DMS79 (cell line): ENCODE measurements around the gene USP32.
A peak's percentile ranks its signal among the peaks of the same experiment; 100 is the strongest.
"Not testable (repeated sequence)": the region's sequence is repeated elsewhere in the genome, so short reads cannot be mapped to it uniquely, and the experiment has no call there.

Source experiments
- DNase-seq: peaks from one replicate; lab custom pipeline; 2025; lab: John Stamatoyannopoulos, UW

USP32 gene

GRCh38 chr17:60378187-60378586 lies 13.7 kb downstream of the USP32 start:
- not testable (repeated sequence) for DNase-seq

GRCh38 chr17:60372790-60373483 lies 19.0 kb downstream of the USP32 start:
- DNase-seq: no peak

GRCh38 chr17:60371818-60372510 lies 20.0 kb downstream of the USP32 start:
- DNase-seq: no peak

DNA sequence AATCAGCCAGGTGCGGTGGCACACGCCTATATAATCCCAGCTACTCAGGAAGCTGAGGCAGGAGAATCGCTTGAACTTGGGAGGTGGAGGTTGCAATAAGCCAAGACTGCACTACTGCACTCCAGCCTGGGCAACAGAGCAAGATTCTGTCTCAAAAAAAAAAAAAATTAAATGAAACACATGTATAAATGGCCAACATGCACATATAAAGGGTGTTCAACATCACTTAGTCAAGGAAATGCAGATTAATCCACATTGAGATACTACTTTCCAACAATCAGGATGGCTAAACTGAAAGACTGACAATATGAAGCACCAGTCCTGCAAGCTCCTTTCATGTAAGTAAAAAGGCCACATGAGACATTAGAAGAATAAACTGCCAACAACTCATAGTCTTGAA lies 20.5 kb downstream of the USP32 start:
- no peak for DNase-seq

DNA sequence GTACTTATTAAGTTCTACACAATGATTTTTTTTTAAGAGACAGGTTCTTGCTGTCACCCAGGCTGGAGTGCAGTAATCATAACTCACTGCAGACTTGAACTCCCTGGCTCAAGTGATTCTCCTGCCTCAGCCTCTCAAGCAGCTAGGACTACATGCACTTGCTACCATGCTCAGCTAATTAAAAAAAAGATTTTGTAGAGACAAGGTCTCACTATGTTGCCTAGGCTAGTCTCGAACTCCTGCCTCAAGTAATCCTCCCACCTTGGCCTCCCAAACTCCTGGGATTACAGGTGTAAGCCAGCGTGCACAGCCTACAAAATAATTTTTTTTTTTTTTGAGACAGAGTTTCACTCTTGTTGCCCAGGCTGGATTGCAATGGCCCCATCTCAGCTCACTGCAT lies 22.2 kb downstream of the USP32 start:
- no peak for DNase-seq

GRCh38 chr17:60363700-60364405 lies 28.1 kb downstream of the USP32 start:
- DNase-seq: no peak

GRCh38 chr17:60362329-60362728 lies 29.6 kb downstream of the USP32 start:
- DNase-seq: no peak

DNA sequence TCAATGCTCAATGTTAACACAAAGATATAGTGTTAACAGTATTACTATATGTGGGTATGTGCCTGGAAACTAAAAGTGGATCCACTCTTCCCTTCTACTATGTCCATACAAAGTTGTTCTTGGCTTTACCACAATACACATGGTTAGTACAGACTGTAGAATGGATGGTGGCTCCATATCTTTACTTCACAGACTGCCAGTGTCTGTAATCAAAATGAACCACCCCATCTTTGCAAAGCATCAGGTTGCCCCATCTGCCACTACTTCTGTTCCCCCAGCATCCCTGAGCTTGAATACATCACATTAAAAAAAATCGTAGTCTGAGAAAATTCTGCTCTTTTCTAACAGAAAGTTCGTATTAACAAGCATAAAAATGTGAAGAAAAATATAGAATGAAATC lies 30.0 kb downstream of the USP32 start:
- no peak for DNase-seq

DNA sequence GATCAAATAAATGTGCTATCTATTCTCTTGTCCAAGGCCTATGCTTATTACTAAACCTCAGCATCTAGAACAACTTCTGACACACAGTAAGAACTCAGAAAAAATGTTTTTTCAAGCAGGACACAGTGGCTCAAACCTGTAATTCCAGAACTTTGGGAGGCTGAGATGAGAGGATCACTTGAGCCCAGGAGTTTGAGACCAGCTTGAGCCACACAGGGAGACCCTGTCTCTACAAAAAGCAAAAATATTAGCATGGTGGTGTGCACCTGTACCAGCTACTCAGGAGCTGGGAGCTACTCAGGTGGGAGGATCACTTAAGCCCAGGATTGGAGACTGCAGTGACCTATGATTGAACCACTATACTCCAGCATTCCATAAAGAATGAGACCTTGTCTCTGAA lies 32.5 kb downstream of the USP32 start:
- no peak for DNase-seq

GRCh38 chr17:60358606-60359225 lies 33.2 kb downstream of the USP32 start:
- no peak for DNase-seq

- no peak for DNase-seq
Observed at GRCh38 chr17:60356940-60357339, 35.0 kb downstream of the USP32 start.

- DNase-seq: no peak
Observed at GRCh38 chr17:60355663-60356594, 36.0 kb downstream of the USP32 start.

- no peak for DNase-seq
Observed at GRCh38 chr17:60354223-60354622, 37.7 kb downstream of the USP32 start.

GRCh38 chr17:60353773-60354172 lies 38.2 kb downstream of the USP32 start:
- no peak for DNase-seq

GRCh38 chr17:60352569-60352968 lies 39.4 kb downstream of the USP32 start:
- no peak for DNase-seq

DNA sequence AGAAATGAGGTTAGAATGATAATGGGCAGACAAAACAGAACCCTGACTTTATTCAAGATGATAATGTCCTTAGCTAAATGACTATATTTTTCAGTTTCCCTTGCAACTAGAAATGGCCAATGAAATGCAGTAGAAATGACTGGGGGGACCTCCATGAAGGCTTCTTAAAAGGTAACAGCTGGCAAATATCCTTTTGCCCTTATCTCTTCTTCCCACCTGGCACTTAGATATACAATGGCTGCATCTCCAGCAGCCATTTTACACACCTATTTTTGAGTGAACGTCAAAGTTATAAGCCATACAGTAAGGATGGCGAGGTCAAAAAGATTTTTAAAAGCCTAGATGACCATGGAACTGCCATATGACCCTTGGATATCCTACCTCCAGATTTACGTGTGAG lies 39.9 kb downstream of the USP32 start:
- DNase-seq: no peak

DNA sequence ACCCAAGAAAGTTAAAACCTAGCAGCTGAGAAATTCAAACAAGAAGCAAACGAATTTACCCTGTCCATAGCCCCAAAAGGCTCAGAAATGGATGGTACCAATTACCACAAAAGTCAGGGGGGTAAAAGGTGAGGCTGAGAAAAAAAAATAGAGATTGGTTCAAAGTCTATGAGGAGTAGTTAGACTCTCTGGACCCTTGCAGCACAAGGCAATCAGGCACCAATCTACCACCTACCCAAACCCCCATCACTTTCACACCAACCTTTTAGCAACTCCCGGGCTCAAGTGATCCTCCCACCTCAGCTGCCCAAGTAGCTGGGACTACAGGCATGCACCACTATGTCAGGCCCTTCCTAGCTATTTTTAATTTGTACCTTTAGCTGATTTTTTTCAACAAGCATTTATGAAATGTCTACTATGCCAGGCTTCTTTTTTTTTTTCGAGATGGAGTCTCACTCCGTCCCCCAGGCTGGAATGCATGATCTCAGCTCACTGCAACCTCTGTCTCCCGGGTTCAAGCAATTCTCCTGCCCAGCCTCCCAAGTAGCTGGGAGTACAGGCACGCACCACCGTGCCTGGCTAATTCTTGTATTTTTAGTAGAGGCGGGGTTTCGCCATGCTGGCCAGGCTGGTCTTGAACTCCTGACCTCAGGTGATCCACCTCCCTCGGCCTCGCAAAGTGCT lies 40.8 kb downstream of the USP32 start:
- DNase-seq: no peak

DNA sequence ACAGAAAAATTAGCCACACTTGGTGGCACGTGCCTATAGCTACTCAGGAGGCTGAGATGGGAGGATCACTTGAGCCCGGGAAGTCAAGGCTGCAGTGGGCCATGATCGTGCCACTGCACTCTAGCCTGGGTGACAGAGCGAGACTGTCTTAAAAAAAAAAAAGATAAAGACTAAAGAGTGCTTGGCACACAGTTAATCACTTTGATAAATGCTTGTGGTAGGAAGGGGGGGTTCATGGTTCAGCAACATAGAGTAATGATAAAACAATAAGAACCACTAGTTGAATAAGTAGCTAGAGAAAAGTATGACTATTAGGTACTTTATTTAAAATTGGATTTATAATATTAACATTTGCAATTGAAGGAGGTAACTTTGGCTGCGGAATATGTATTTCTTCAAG lies 43.3 kb downstream of the USP32 start:
- DNase-seq: no peak

DNA sequence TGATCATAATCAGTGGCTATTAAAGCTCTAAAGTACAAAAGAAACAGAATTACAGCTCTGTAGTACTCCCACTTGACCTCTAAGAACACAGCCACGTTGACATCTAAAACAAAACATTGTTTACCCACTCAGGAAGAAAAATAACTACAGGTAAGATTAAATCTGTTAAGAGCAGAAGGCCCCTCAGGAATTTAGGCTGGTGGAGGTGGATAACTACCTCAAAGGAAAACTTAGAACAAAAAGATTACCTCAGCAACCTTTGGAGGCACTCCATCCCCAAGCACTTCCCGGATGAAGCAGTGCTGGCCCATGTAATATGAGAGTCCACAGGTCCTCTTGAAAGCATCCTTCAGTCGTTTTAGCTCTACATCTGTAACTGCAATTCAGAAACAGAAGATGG lies 46.7 kb downstream of the USP32 start:
- DNase-seq: peak; percentile 32

DNA sequence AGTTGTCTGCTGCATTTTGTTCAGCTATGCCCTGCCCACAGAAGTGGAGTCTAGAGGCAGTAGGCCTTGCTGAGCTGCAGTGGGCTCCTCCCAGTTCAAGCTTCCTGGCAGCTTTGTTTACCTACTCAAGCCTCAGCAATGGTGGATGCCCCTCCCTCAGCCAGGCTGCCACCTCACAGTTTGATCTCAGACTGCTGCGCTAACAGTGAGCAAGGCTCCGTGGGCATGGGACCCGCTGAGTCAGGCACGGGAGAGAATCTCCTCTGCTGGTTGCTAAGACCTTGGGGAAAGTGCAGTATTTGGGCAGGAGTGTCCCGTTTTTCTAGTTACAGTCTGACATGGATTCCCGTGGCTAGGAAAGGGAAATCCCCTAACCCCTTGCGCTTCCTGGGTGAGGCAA lies 49.4 kb downstream of the USP32 start:
- not testable (repeated sequence) for DNase-seq

- DNase-seq: no peak
Observed at GRCh38 chr17:60335289-60335688, 56.6 kb downstream of the USP32 start.
